Stimulated activated CD8-positive, alpha-beta memory T cell treated with anti-CD3 and anti-CD28 coated beads, Interleukin-4, amount 100 ng/mL, for 4 hours (primary cell): ENCODE results near the gene PPFIA2.

Experiments used
- DNase-seq, 2 donors: peaks; one replicate each; pipeline ENCODE4 v3.0.0-alpha.2; 2020; ENCODE audit warnings: low read depth in 2 of 2, low spot score in 1 of 2

The PPFIA2 gene

GRCh38 chr12:81284137-81284536 lies 475.0 kb downstream of the PPFIA2 start:
- no peak for DNase-seq

GRCh38 chr12:81274637-81275529 lies 484.3 kb downstream of the PPFIA2 start:
- DNase-seq, result no peak

- no peak for DNase-seq
Measured at GRCh38 chr12:81270385-81270784, 488.8 kb downstream of the PPFIA2 start.

- DNase-seq, result no peak
Measured at GRCh38 chr12:81263072-81263471, 496.1 kb downstream of the PPFIA2 start.

GRCh38 chr12:81261508-81262207 lies 497.5 kb downstream of the PPFIA2 start:
- no peak for DNase-seq

- no peak for DNase-seq
Measured at GRCh38 chr12:81259360-81259759, 499.8 kb downstream of the PPFIA2 start.

- no peak for DNase-seq
Measured at GRCh38 chr12:81257947-81258551, 501.1 kb downstream of the PPFIA2 start.

- no peak for DNase-seq
Measured at GRCh38 chr12:81255947-81256346, 503.2 kb downstream of the PPFIA2 start.

- DNase-seq, result no peak
Measured at GRCh38 chr12:81255456-81255855, 503.7 kb downstream of the PPFIA2 start.

- no peak for DNase-seq
Measured at GRCh38 chr12:81253360-81253759, 505.8 kb downstream of the PPFIA2 start.

GRCh38 chr12:81252228-81252627 lies 506.9 kb downstream of the PPFIA2 start:
- no peak for DNase-seq

- no peak for DNase-seq
Measured at GRCh38 chr12:81249976-81250375, 509.2 kb downstream of the PPFIA2 start.

GRCh38 chr12:81245907-81246570 lies 513.1 kb downstream of the PPFIA2 start:
- no peak for DNase-seq

GRCh38 chr12:81245458-81245857 lies 513.7 kb downstream of the PPFIA2 start:
- DNase-seq, result no peak

GRCh38 chr12:81231574-81232368 lies 527.4 kb downstream of the PPFIA2 start:
- DNase-seq, result no peak

- DNase-seq, result no peak
Measured at GRCh38 chr12:81229759-81230158, 529.4 kb downstream of the PPFIA2 start.

GRCh38 chr12:81224626-81225025 lies 534.5 kb downstream of the PPFIA2 start:
- DNase-seq, result no peak

GRCh38 chr12:81222846-81223592 lies 536.1 kb downstream of the PPFIA2 start:
- no peak for DNase-seq

- DNase-seq, result no peak
Measured at GRCh38 chr12:81221681-81222080, 537.5 kb downstream of the PPFIA2 start.

- no peak for DNase-seq
Measured at GRCh38 chr12:81216739-81217138, 542.4 kb downstream of the PPFIA2 start.
